Measurements from ENCODE around the gene TTC8.

DNA sequence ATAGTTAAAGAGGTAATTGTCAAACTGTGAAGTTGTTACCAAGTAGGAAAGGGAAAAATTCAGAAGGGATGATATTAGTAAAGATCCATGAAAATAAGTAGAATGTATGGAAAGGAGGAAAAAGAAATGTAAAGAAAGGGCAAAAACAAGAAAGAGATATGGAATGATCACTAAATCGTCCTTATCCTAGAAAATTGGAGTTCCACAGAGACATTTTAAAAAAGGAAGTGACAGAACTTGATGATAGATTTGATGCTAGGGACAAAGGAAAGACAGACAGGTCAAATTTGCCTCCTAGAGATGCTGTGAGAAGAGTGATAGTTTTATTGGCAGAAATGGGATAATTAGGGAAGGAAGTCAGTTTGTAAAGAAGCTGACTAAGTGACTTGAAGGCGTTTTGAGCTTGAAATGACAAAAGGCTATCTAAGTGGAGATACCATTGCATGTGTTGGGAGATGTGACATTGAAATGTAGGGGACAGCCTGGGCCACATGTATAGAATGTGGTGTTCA is 20.6 kb downstream of the TTC8 start:
- TF ChIP-seq EP300 (IDR thresholded peaks at IDR 0.05) (no peak), CTCF (IDR thresholded peaks at IDR 0.05) (no peak), POLR2A (IDR thresholded peaks at IDR 0.05) (no peak)
